Hypothalamus (tissue), 51 donors: Measurements from ENCODE around the gene INCENP.
"Not testable (repeated sequence)": the region's sequence is repeated elsewhere in the genome, so short reads cannot be mapped to it uniquely, and the experiment has no call there.

Experiments
- DNase-seq, 51 donors: peaks; one replicate each; lab custom pipeline; 2025; lab: John Stamatoyannopoulos, UW

INCENP gene

DNA sequence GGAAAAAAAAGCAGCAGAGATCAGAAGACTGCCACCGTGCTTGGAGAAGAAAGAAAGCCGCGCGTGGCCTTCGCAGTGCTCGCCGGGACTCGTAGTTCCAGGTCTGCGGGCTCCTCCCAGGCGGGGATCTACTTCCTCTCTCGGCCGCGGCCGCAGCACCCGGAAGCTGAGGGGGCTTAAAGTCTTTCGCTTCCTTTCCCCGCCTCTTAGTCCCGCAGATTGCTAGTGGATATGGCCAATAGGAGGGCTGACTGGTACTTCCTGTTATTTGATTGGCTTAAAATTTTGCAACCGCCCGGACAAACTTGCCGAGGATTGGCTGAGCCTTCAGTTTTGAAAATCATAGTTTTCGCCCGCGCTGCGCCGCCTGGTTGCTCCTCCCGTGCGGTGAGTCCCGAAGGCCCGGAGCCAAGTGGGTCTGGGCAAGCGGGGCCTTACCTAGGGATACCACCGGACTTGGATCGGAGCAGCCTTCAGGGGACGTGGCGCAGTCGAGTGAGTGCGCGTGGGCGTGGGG lies at the start of gene INCENP:
Gene INCENP (plus strand): TSS at position 343 of the 517 bp plus-strand sequence. CDS start 4,151 bp downstream, outside the sequence.
- DNase-seq: peak; percentile 44 to 98 (median 94)

DNA sequence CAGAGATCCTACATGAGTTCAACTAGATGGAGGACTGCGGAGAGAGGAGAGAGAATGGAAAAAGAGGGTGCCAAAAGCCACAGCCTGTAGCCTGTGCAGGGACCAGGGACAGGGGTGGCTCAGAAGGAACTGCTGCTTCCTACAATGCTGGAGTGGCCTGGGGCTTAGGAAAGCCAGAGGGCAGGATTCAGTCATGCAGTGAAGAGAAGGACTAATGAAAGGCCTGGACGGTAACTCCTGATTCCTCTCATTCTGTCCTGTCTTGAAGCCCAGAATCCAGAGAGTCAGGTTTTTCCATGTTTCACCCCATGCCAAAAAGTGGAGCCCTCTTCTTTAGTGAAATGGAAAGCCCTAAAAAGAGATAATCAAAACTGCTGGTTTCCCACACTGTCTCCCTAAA lies 48.4 kb upstream of the INCENP start:
- no peak for DNase-seq

GRCh38 chr11:62077132-62077531 lies 46.7 kb upstream of the INCENP start:
- no peak for DNase-seq

DNA sequence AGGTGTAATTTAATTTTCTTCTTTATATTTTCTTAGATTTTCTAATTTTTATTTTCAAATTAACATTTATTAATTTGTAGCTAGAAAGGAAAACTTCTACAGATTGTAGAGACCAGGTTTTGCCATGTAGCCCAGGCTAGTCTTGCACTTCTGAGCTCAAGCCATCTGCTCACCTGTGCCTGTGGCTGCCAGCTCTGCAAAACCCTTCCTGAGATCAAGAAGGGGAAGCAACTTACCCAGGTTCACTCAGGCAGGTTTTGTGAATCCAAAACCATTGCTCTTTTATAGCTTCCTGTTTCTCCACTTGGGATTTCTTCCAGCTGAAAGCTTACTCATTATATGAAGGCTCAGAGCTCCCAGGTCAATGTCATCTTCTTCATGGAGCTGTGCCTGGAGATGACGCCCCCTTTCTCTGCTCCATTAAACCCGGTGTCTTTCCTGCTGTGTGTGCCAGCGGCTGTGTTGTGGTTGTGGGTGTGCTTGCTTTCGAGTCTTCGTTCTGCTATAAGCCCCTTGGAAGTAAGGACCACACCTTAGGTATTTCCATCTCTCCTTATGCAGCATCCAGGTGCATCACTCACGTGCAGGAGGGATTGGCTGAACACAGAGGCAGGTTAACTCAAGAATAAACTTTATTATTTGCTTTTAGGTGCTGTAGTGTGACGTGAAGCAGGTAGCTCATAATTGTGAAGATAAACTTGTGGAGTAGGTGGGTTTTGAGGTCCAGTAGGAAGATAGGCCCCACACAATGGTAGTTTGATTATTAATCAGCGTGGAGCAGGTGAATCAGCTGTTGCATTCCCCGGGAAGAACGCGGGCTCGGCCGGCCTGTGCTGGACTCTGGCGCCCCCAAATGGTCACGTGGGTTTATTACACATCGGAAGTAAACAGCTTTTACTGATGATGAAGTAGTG lies 42.2 kb upstream of the INCENP start:
- DNase-seq: peak in 50 of 51 donors; percentile 11 to 91 (median 68)

DNA sequence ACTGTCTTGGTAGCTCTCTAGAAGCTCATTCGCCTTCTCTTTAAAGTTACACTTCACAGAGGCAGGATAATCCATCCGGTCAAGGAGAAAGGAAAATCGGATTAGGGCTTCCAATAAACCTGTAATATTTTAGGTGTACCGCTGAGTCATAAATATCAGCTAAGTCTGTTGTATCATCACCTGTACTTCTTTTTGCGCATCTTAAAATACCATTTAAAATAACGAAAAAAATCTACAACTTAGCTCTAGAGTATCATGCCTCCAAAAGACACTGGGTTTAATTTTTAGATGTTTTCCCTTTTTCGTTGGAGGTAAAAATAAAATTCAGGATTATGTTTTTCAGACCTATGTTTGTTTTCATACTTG lies 41.5 kb upstream of the INCENP start:
- DNase-seq: no peak

DNA sequence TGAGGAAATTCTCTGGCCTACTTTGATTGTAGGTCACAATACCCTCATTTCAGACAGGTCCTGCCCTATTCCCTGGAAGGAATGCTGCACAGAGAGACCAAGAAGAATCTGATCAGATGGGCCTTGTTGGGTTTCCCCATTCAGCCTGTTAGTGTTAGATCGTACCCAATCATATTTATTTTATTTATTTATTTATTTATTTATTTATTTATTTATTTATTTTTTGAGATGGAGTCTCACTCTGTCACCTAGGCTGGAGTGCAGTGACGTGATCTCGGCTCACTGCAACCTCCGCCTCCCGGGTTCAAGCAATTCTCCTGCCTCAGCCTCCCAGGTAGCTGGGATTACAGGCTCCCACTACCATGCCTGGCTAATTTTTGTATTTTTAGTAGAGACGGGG lies 39.0 kb upstream of the INCENP start:
- not testable (repeated sequence) for DNase-seq

DNA sequence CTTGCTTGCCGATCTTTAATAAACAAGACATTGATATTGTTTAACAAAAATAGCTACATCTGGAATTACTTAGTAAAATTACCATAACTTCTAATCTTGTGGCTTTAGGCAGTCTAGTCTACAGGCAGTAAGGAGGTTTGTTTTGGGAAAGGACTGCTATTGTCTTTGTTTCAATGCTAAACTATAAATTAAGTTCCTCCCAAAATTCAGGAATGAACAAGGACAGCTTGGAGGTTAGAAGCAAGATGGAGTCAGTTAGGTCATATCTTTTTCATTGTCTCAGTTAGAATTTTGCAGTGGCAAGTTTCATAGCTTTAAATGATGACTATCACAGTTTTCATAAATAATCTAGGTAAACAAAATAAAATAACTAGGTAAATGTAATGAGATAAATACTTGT lies 36.1 kb upstream of the INCENP start:
- no peak for DNase-seq

DNA sequence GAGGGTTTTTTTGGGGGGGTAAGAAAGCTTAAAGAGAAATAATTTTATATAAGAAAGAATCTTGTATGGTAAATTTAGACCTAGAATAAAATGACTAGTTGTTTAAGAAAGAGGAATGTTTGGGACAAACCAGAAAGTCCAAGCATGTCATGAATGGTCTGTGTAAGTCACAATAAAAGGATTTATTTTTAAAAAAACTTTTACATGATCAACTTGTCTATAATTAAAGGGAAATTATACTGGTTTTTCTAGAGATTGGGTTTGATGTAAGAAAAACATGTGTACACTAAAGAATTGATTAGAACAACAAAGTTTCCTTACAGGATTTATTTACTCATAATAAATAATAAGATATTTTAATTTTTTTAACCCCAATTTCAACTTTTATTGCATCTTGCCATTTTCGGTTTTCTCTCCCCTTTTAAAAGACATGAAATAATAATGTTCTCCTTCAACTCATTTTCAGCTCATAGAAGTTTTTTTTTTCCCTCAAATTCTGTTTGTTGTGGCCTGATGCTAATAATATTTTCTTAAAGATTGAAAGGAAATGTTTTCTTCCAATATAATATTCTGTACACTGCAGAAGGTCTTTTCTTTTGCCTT lies 35.4 kb upstream of the INCENP start:
- DNase-seq: no peak

DNA sequence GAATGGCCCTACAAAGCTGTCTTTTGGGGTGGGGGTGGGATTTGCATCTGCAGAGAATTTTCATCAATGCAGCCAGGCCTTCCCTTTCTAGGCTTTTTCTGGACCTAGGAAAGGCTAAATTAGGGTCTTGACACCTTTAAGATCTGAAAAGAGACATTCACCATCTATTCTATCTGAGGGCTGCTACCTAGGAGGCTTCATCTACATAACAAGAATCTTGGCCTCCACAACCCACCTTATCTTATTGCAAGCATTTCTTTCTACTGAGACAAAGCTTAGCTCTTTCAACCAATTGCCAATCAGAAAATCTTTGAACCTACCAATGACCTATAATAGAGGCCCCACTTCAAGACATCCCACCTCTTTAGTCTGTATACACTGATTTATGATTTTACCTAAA lies 20.7 kb upstream of the INCENP start:
- DNase-seq: no peak

- no peak for DNase-seq
Observed at GRCh38 chr11:62103986-62104385, 19.8 kb upstream of the INCENP start.

- DNase-seq: no peak
Observed at GRCh38 chr11:62104816-62105653, 18.8 kb upstream of the INCENP start.

DNA sequence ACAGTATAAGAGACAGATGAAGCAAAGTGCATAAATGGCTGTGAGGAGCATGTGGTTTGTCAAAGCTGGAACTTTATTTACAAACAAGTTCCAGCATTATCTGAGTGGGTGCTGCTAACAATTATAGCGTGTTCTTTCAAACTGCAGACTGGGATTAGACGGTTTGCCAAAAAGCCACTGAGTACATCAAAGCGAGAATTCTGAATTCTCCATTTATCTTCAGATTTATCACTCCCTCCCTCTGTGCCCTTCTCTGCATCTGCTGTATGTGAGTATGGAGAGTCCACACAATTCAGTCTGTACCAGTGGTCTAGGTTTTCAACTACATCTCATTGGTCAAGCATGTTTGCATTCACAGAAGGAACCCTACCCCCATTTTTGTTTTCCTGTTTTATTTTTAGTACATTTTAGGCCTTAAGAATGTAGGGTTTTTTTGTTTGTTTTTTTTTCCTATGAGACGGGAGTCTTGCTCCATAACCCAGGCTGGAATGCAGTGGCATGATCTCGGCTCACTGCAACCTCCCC lies 18.1 kb upstream of the INCENP start:
- DNase-seq: no peak

- DNase-seq: peak in 20 of 51 donors; percentile 5 to 81 (median 17)
Observed at GRCh38 chr11:62108017-62108750, 15.6 kb upstream of the INCENP start.

- no peak for DNase-seq
Observed at GRCh38 chr11:62108971-62109404, 14.8 kb upstream of the INCENP start.

GRCh38 chr11:62115085-62115694 lies 8.6 kb upstream of the INCENP start:
- DNase-seq: peak in 4 of 51 donors; percentile 2 to 23 (median 15)

- DNase-seq: no peak
Observed at GRCh38 chr11:62116451-62116850, 7.4 kb upstream of the INCENP start.

DNA sequence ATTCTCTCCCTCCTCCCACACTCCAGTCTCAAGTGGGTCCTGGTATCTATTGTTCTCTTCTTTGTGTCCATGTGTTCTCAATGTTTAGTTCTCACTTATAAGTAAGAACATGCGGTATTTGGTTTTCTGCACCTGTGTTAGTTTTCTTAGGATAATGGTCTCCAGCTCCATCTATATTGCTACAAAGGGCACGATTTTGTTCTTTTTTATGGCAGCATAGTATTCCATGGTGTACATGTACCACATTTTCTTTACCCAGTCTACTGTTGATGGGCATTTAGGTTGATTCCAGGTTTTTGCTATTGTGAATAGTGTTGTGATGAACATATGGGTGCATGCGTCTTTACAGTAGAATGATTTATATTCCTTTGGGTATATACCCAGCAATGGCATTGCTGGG lies 4.2 kb upstream of the INCENP start:
- no peak for DNase-seq

GRCh38 chr11:62120001-62120400 lies 3.8 kb upstream of the INCENP start:
- DNase-seq: no peak

GRCh38 chr11:62120431-62120830 lies 3.4 kb upstream of the INCENP start:
- no peak for DNase-seq
